T-helper 1 cell (primary cell): ENCODE results near the gene CAMKK1.

ENCODE experiments used
- DNase-seq, 5 donors: peaks; one replicate each; pipeline ENCODE4 v3.0.0-alpha.2; 2012 to 2020
- total RNA-seq, 4 donors: gene quantifications; one replicate each; lab custom pipeline; 2026; lab: John Stamatoyannopoulos, UW

CAMKK1 gene
- total RNA-seq = 6.0 to 15.0 (median 10.8) reads per million in 4 donors

DNA sequence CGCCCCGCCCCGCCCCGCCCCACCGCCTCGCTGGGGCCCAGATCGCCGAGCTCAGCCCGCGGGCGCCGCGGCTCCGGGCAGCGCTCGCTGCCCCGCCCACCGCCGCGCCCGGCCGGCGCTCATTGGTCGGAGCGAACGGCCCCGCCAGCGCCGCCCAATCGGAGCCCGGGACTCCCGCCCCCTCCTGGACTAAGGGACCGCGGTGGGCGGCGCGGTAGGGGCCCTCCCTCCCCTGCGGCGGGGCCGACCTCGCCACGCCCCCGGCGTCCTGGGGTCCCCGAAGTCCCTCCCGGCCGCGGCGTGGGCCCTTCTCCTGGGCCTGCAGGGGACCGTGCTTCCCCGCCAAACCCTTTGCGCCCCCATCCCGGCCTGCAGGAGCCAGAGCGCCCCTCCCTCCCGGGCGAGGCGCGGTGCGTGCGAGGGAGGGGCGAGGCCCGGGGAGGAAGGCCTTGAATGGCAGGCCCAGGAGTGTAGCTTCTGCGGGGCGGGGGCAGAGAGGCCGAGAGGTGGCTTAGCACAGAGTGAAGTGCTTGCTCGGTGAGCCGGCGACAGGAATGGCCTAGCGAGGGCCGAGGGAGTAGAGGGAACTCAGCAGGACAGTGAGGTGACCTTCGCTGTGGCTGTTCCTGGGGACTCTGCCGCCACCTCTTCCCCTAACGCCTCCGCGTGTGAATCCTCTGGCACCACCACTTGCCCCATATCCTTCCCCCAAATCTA, at the start of gene CAMKK1:
CAMKK1 (minus strand) TSS at position 51 of the 717 bp plus-strand sequence. CDS start 7,366 bp downstream, outside the sequence.
- DNase-seq = peak; percentile 82 to 89 (median 84)

GRCh38 chr17:3940965-3941698, 48.3 kb upstream of the CAMKK1 start:
- no peak for DNase-seq

DNA sequence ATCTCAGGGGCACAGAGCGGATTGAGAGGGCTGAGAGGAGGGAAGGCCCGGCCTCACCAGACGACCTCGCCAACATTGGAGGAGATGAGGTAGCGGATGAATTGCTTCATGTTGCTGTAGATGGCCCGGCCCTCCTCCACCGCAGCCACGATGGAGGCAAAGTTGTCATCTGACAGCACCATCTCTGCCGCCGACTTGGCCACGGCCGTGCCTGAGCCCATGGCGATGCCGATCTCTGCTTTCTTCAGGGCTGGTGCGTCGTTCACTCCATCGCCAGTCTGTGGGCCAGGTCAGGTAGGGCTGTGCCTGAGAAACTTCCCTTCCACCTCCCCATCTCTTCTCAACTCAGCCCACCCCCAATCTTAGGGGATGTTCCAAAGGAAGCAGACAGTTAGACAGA, 44.5 kb upstream of the CAMKK1 start:
- no peak for DNase-seq

DNA sequence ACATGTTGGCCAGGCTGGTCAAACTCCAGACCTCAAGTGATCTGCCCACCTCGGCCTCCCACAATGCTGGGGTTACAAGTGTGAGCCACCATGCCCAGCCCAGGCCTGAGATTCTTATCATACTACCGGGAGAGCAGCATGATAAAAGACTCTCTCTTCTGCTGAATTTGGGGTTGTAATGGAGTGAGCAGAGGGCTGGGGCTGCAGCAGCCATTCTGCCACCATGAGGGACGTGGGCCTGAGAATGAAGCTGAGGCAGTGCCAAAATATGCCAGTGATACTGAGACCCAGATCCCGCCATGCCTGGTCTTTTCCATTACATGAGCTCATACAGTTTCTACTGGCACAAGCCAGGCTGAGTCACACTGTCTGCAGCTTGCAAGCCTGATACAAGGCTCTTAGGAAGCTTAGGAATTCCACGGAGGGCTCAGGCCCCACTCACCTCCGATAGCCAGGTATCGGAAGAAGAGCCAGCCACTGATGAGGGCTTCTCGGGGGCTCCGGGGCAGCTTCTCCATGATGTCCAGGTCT, 43.0 kb upstream of the CAMKK1 start:
- DNase-seq = no peak

- DNase-seq = peak in 1 of 5 donors; percentile 18
Measured at GRCh38 chr17:3935140-3935542, 42.3 kb upstream of the CAMKK1 start.

DNA sequence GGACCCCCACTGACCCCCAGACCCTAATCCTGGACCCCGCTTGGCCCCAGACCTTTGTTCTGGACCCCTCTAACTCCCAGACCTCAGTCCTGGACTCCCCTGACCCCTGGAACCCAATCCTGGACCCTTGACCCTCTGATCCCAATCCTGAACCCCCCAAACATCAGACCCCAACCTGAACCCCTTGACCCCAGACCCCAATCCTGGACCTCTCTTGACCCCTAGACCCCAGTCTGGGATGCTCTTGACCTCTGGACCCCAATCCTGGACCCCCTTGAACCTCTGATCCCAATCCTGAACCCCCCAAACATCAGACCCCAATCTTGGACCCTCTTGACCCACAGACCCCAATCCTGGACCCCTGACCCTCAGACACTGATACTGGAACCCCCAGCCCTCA, 36.9 kb upstream of the CAMKK1 start:
- DNase-seq = no peak

GRCh38 chr17:3929181-3929580, 36.3 kb upstream of the CAMKK1 start:
- DNase-seq = no peak

- no peak for DNase-seq
Measured at GRCh38 chr17:3928406-3928805, 35.6 kb upstream of the CAMKK1 start.

GRCh38 chr17:3927628-3928340, 34.9 kb upstream of the CAMKK1 start:
- DNase-seq = no peak

- no peak for DNase-seq
Measured at GRCh38 chr17:3926860-3927627, 34.2 kb upstream of the CAMKK1 start.

DNA sequence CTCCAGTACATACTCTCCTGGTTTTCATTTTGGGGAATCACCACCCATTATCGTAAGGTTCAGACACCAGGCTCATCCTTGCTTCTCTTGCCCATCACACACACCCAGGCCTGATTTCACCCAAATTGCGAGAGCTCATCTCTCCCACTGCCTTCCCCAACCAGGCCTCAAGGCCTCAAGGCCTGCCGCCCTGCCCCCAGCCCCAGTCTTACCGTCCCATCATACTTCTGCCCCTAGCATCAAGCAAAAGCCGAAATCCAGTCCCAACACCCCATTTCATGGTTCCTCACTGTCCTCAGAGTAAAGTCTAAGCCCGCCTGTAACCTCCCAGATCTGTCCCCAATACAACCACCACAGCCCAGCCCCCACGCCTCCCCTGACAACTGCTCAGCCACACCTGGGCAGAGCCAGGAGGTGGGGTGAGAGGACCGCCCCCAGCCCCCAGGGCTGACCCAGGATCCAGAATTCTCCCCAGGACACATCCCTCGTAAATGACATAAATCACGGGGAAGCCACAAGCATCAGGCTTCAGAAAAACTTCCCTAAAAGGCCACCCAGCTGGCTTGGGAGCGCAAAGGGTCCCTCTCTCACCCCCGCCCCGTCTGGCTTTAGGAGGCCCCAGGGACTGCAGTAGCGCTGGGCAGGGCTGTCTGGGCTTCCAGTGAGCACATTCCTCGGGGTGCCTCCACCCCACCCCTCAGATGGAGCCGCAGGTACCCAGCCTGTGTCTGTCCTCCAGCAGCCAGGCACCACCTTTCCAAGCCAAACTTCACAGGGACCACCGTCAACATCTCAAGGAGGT, 33.0 kb upstream of the CAMKK1 start:
- DNase-seq = no peak

DNA sequence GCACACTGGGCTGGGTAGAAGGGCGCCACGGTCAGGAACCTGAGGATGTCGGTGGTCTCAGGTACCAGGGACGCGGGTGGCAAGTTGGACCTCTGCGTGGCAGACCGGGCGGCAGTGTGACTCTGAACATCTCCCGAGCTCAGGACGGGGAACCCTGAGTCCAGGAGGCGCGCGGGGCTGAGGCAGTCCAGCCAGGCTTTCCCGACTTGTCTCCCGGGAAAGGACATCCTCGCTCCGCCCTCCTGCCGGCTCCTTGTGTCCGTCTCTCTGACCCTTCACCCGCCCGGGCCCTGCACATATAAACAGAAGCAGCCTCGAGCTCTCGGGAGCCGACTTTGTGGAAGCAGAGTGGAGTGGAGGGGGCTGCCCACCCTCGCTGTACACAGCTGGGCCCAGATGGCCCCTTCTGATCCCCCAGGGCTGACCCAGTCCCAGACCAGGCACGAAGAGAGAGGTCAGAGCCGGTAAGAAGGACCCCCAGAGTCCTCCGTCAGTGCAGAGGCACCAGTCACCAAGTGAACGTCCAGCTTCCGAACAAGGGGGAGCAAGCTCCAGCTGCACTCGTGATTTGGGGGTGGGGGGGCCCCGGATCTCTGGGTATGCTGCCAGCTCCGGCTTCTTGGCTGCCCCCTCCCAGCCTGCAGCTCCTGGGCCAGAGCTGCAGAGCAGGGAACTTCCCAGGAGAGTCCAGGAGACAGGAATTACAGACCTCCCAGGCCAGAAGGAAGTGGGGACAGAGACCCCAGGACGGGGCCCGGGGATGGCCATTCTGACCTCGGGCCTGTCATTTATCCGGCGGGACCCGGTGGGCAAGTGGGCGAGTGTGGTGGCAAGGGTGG, 31.9 kb upstream of the CAMKK1 start:
- no peak for DNase-seq

DNA sequence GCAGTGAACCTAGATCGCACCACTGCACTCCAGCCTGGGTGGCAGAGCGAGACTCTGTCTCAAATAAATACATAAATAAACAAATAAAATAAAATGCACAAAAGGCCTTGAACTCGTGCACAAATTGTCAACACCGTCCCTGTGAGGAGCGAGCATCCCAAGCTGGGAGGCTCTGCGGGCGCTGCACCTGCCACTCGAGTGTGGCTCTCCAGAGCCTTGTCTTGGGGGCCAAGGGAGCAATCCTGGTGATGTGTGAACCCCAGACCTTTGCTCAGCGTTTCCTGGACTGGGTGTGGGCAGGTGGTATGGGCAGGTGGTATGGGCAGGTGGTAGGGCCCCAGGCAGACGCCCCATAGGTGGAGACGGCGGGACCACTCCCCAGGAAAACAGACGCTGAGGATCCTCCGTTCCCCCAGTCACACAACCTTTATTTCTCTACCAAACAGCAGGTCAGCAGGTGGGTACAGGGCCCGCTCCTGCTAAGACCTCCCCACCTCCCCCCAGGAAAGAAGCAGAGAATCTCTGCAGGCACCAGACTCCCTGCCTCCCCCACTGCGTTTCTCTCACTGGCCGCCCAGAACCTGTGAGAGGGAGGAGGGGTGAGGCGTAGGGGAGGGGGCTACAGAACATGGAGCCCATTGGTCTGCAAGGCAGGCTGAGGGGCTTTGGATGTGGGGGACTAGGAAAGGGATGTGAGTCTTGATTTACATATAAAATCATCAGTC, 30.8 kb upstream of the CAMKK1 start:
- DNase-seq = no peak

GRCh38 chr17:3922765-3923164, 29.9 kb upstream of the CAMKK1 start:
- DNase-seq = no peak

GRCh38 chr17:3921502-3922319, 28.9 kb upstream of the CAMKK1 start:
- DNase-seq = no peak

DNA sequence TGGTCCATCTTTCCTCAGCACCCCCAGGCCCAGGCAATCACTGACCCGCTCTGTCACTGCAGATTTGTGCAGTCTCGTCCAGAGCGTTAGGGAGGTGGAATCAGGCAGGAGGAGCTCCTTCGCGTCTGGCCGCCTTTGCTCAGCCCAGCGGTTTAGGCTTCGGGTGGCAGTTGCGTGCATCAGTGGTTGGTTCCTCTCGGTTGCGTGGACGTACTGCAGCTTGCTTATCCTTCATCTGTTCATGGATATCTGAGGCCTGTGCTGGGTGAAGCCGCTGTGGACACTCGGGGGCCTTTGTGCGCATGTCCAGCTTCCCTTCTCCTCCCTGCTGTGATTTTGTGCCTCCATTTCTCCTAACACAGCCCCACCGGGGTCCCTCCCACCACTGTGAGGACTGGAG, 28.2 kb upstream of the CAMKK1 start:
- DNase-seq = no peak

- no peak for DNase-seq
Measured at GRCh38 chr17:3919123-3919624, 26.3 kb upstream of the CAMKK1 start.

DNA sequence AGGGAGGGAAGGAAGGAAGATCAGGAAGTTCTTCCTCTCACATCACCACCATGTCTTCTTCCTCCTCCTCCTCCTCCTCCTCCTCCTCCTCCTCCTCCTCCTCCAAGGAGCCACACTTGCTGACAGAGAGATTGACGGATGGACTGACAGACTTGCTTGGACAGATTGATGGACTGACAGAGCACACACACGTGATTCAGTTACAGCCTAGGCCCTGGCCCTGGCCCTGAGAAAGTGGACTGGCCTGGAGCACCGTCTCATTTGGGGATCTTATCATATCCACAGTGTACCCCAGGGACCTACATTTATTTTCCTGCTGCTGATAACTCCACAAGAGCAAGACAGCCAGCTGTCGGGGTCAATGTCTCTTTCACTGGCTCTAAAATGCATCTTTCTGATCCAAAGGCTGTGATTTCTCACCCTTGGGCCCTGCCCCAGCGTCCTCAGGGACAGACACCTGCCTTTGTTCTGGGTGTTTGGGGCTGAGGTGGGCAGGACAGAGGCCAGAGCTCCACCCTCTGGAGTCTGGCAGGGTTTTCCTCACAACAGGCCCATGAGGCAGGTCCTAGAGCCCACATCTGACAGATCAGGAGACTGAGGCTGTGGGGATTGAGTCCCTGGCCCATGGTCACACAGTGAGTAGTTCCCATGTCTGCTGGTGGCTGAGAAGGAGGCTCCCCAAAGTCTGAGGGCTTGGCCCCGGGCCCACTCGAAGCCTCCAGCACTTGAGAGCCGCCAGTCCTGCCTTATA, 25.7 kb upstream of the CAMKK1 start:
- no peak for DNase-seq
